PFSK-1 (cell line): ENCODE data around the gene TOP2A.

Experiments used
- FOXP2 ChIP-seq: optimal IDR thresholded peaks from 2 replicates; pipeline ENCODE3; 2011; ENCODE audit warnings: borderline replicate concordance, control low read depth, inconsistent platforms; ENCODE audit not compliant: insufficient read depth; ENCODE audit errors: extremely low read length, extremely low read depth
- POLR2AphosphoS5 ChIP-seq: IDR thresholded peaks from 2 replicates; pipeline ENCODE4 v1.6.1; 2012; ENCODE audit warnings: low read depth, mild to moderate bottlenecking, control low read depth, low read length, moderate library complexity
- REST ChIP-seq, 2 experiments: IDR thresholded peaks; 2 replicates each; pipeline versions ENCODE4 v1.6.1 to v1.8.0; 2011 to 2012; ENCODE audit warnings: low read depth in 2 of 2, low read length in 2 of 2, control low read depth in 1 of 2, inconsistent platforms in 1 of 2, mild to moderate bottlenecking in 1 of 2, moderate library complexity in 1 of 2; ENCODE audit not compliant: insufficient read depth in 1 of 2
- SIN3A ChIP-seq: IDR thresholded peaks from 2 replicates; pipeline ENCODE4 v1.6.1; 2012; ENCODE audit warnings: mild to moderate bottlenecking, low read length, moderate library complexity, borderline replicate concordance; ENCODE audit not compliant: insufficient read depth
- TAF1 ChIP-seq: IDR thresholded peaks from 2 replicates; pipeline ENCODE4 v1.6.1; 2012; ENCODE audit warnings: low read length, control low read depth, borderline replicate concordance; ENCODE audit not compliant: insufficient read depth

GRCh38 chr17:40378966-40379365, 38.7 kb downstream of the TOP2A start:
- TF ChIP-seq POLR2AphosphoS5, result no peak
- no peak for TF ChIP-seq REST (IDR thresholded peaks at IDR 0.05; ENCODE audit: insufficient read depth in 1 of 2, low read depth in 2 of 2, low read length in 2 of 2)
- no peak for TF ChIP-seq TAF1
- no peak for TF ChIP-seq SIN3A
- no peak for TF ChIP-seq FOXP2
